NCI-H2171 treated with DMSO at 0.1 percent for 48 hours (cell line): ENCODE data around the gene TRIB2.

Experiments used
- DNase-seq: peaks from one replicate; lab custom pipeline; 2025; lab: John Stamatoyannopoulos, UW

The TRIB2 gene

GRCh38 chr2:12720754-12721378 lies 4.1 kb downstream of the TRIB2 start:
- DNase-seq: peak; percentile 28

- DNase-seq: no peak
Measured at GRCh38 chr2:12721566-12722446, 5.1 kb downstream of the TRIB2 start.

- no peak for DNase-seq
Measured at GRCh38 chr2:12722447-12723316, 5.9 kb downstream of the TRIB2 start.

- no peak for DNase-seq
Measured at GRCh38 chr2:12723736-12724463, 7.2 kb downstream of the TRIB2 start.

- no peak for DNase-seq
Measured at GRCh38 chr2:12725233-12726187, 8.8 kb downstream of the TRIB2 start.

- DNase-seq: no peak
Measured at GRCh38 chr2:12726271-12726670, 9.5 kb downstream of the TRIB2 start.

- no peak for DNase-seq
Measured at GRCh38 chr2:12727065-12727464, 10.3 kb downstream of the TRIB2 start.

- DNase-seq: no peak
Measured at GRCh38 chr2:12727641-12728040, 10.9 kb downstream of the TRIB2 start.

GRCh38 chr2:12728221-12728777 lies 11.6 kb downstream of the TRIB2 start:
- DNase-seq: no peak

- no peak for DNase-seq
Measured at GRCh38 chr2:12730265-12730664, 13.5 kb downstream of the TRIB2 start.

GRCh38 chr2:12731701-12732280 lies 15.1 kb downstream of the TRIB2 start:
- no peak for DNase-seq

- no peak for DNase-seq
Measured at GRCh38 chr2:12732651-12733050, 15.9 kb downstream of the TRIB2 start.

GRCh38 chr2:12733846-12734245 lies 17.1 kb downstream of the TRIB2 start:
- DNase-seq: peak; percentile 4

- DNase-seq: no peak
Measured at GRCh38 chr2:12734914-12735654, 18.3 kb downstream of the TRIB2 start.

GRCh38 chr2:12737297-12737696 lies 20.6 kb downstream of the TRIB2 start:
- DNase-seq: no peak

- no peak for DNase-seq
Measured at GRCh38 chr2:12737738-12738485, 21.2 kb downstream of the TRIB2 start.

GRCh38 chr2:12739721-12740254 lies 23.1 kb downstream of the TRIB2 start:
- DNase-seq: no peak

GRCh38 chr2:12741380-12741779 lies 24.6 kb downstream of the TRIB2 start:
- no peak for DNase-seq
